ENCODE measurements around the gene DNAJB14. TPM values are rescaled to one million over a fixed set of nuclear protein-coding genes. Genes with fewer than 3 reads are reported as not detected.

DNAJB14 gene
- total and polyA plus RNA-seq, 2 of the 13 experiments (the other 11 are each of a cell fraction or from before 2014, with no cell fraction given): 9.1 to 38.1 TPM

- no peak for TF ChIP-seq ZNF709 (CRISPR knock-in tag; IDR thresholded peaks at IDR 0.05)
- TF ChIP-seq PLRG1 (conservative IDR thresholded peaks at IDR 0.05): no peak
- TF ChIP-seq ZNF20 (CRISPR knock-in tag; IDR thresholded peaks at IDR 0.05): no peak
- TF ChIP-seq NFE2 (CRISPR knock-in tag; IDR thresholded peaks at IDR 0.05): no peak
- TF ChIP-seq HNF1A (IDR thresholded peaks at IDR 0.05; ENCODE audit: low read depth): no peak
- TF ChIP-seq HNF1A (CRISPR knock-in tag; IDR thresholded peaks at IDR 0.05; ENCODE audit: borderline replicate concordance): no peak
- TF ChIP-seq HOXA3 (CRISPR knock-in tag; IDR thresholded peaks at IDR 0.05): peak; percentile 51
- TF ChIP-seq ETV5 (CRISPR knock-in tag; IDR thresholded peaks at IDR 0.05; ENCODE audit: borderline replicate concordance): 0 out of 2 replicates have a peak, but pooled peaks have one; percentile 13
- no peak for TF ChIP-seq ZFP36 (IDR thresholded peaks at IDR 0.05; ENCODE audit: borderline replicate concordance, low read depth, low read length, partially characterized antibody)
- no peak for TF ChIP-seq CREBL2 (CRISPR knock-in tag; IDR thresholded peaks at IDR 0.05; ENCODE audit: borderline replicate concordance)
- peak; percentile 96 for TF ChIP-seq BHLHE40 (IDR thresholded peaks at IDR 0.05; ENCODE audit: low read length)
- no peak for TF ChIP-seq ZNF296 (CRISPR knock-in tag; conservative IDR thresholded peaks at IDR 0.05)
- TF ChIP-seq SALL1 (CRISPR knock-in tag; IDR thresholded peaks at IDR 0.05): peak; percentile 19; the same call in 1 of the 2 replicates
- no peak for TF ChIP-seq ZNF576 (CRISPR knock-in tag; IDR thresholded peaks at IDR 0.05)
- no peak for TF ChIP-seq ZFP37 (CRISPR knock-in tag; IDR thresholded peaks at IDR 0.05; ENCODE audit: borderline replicate concordance)
- TF ChIP-seq SAP130 (CRISPR knock-in tag; IDR thresholded peaks at IDR 0.05; ENCODE audit: low read depth): peak; percentile 81
- TF ChIP-seq SP5 (CRISPR knock-in tag; IDR thresholded peaks at IDR 0.05; ENCODE audit: borderline replicate concordance, low read depth): peak; percentile 72
- no peak; the same call in 1 of the 2 replicates for TF ChIP-seq SMAD1 (CRISPR knock-in tag; IDR thresholded peaks at IDR 0.05; ENCODE audit: borderline replicate concordance, low read depth)
- TF ChIP-seq ZNF629 (CRISPR knock-in tag; conservative IDR thresholded peaks at IDR 0.05): no peak
- no peak for TF ChIP-seq NR1H2 (CRISPR knock-in tag; IDR thresholded peaks at IDR 0.05; ENCODE audit: borderline replicate concordance, low read depth)
- 0 out of 2 replicates have a peak, but pooled peaks have one; percentile 20 for TF ChIP-seq ZFX (CRISPR knock-in tag; IDR thresholded peaks at IDR 0.05; ENCODE audit: low read depth)
- no peak for TF ChIP-seq ZBTB33 (CRISPR knock-in tag; IDR thresholded peaks at IDR 0.05)
- TF ChIP-seq ZNF414 (CRISPR knock-in tag; IDR thresholded peaks at IDR 0.05): no peak
Measured at GRCh38 chr4:99949999-99950912, 3.8 kb upstream of the DNAJB14 start, which contains the start of gene H2AZ1 (continued).

Data from HepG2 (cell line).